Transverse colon (tissue), 4 donors: Measurements from ENCODE around the gene HACD3. TPM values are rescaled to one million over a fixed set of nuclear protein-coding genes. Genes with fewer than 3 reads are reported as not detected.

ENCODE experiments used
- DNase-seq: peaks from one replicate; pipeline ENCODE4 v3.0.0-alpha.2; 2019
- H3K27ac ChIP-seq, 4 donors: fragments of 200-600 bp; sonication (generic); 2 replicates each; pipeline ENCODE4 v1.5.1; 2016 to 2018; ENCODE audit warnings: inconsistent platforms in 4 of 4
- H3K27me3 ChIP-seq: fragments of 200-600 bp; sonication (generic); 2 replicates; pipeline ENCODE4 v1.5.1; 2017; ENCODE audit warnings: inconsistent platforms
- H3K36me3 ChIP-seq, 4 donors: fragments of 200-600 bp; sonication (generic); 2 replicates each; pipeline ENCODE4 v1.5.1; 2017 to 2019; ENCODE audit warnings: inconsistent platforms in 4 of 4
- H3K4me1 ChIP-seq, 4 donors: fragments of 200-600 bp; sonication (generic); 2 replicates each; pipeline ENCODE4 v1.5.1; 2017 to 2020; ENCODE audit warnings: inconsistent platforms in 4 of 4
- H3K4me3 ChIP-seq, 4 donors: fragments of 200-600 bp; sonication (generic); 1 replicate in 1 of 4; 2 replicates in 3 of 4; pipeline versions ENCODE4 v1.5.1 to v1.6.1; 2017 to 2019; ENCODE audit warnings: inconsistent platforms in 4 of 4
- H3K9me3 ChIP-seq, 2 donors: fragments of 200-600 bp; sonication (generic); 2 replicates each; pipeline ENCODE4 v1.5.1; 2017 to 2019; ENCODE audit warnings: inconsistent platforms in 2 of 2
- EP300 ChIP-seq: sonication (generic); formaldehyde crosslinking; IDR thresholded peaks from one replicate; pipeline ENCODE4 v1.6.1; 2017; ENCODE audit warnings: antibody characterized with exemption, low read depth
- POLR2A ChIP-seq: fragments of 450-650 bp; IDR thresholded peaks from one replicate; pipeline ENCODE4 v1.6.1; 2016; ENCODE audit warnings: antibody characterized with exemption, mild to moderate bottlenecking, moderate library complexity
- POLR2AphosphoS5 ChIP-seq, 3 donors: sonication (generic); formaldehyde crosslinking; IDR thresholded peaks; one replicate each; pipeline ENCODE4 v1.6.1; 2016; ENCODE audit warnings: antibody characterized with exemption in 3 of 3
- WGBS, 2 donors: methylation state at CpG; one replicate each; pipeline ENCODE4 v1.1.5; 2018; ENCODE audit warnings: low coverage in 1 of 2; 5-methylcytosine and 5-hydroxymethylcytosine counted together
- in situ Hi-C, 4 donors: fragments of 200-750 bp; cut with MboI; loops; one replicate each; pipeline versions ENCODE4 v1.15.0 to v1.15.1; 2017; ENCODE audit warnings: low sequenced_read_pairs in 3 of 4, low pct_ligation_motif_present in 1 of 4, low pct_unique_long_range_greater_than_20kb in 1 of 4
- intact Hi-C: fragments of 100-400 bp; cut with DNase I; formaldehyde crosslinking; loops from one replicate; pipeline ENCODE4 v1.15.1; 2023; ENCODE audit warnings: low total_unique reads
- small RNA-seq, 4 donors: library from RNA; depleted of rRNA; stranded (forward); fragments of <200 nt; gene quantifications; one replicate each; pipeline ENCODE3, GENCODE V24; 2016
- total RNA-seq, 4 donors: library from RNA; depleted of rRNA; stranded (reverse); fragments of >200 nt; gene quantifications; one replicate each; pipeline ENCODE4 v1.1.0, GENCODE V29; 2016
- TF ChIP-seq, protein P1 (sequence below), 5 experiments: fragments of 200-600 bp in 3 of 5; fragments of 450-650 bp in 2 of 5; sonication (generic) in 3 of 5; IDR thresholded peaks; 1 replicate in 2 of 5; 2 replicates in 3 of 5; pipeline ENCODE4 v1.5.1; 2016 to 2017; ENCODE audit warnings: antibody characterized with exemption in 5 of 5, inconsistent platforms in 3 of 5, mild to moderate bottlenecking in 2 of 5, moderate library complexity in 1 of 5

Gene HACD3
- total RNA-seq, 4 donors from 2014 or later: 2.6 to 48.0 (median 27.1) TPM

GRCh38 chr15:65623103-65623502 lies 92.8 kb downstream of the HACD3 start:
- Histone ChIP-seq H3K27me3 (no peaks in the 10 kb centered on the region), H3K27ac (no peak overlapping the region), H3K36me3 (no peaks in the 10 kb centered on the region), H3K4me3 (no peak overlapping the region), H3K4me1 (no peaks in the 10 kb centered on the region), H3K9me3 (no peaks in the 10 kb centered on the region)
- in situ Hi-C loops: no loop called here
- intact Hi-C loops: no loop called here
- TF ChIP-seq POLR2A: no peak
- TF ChIP-seq, protein P1, sequence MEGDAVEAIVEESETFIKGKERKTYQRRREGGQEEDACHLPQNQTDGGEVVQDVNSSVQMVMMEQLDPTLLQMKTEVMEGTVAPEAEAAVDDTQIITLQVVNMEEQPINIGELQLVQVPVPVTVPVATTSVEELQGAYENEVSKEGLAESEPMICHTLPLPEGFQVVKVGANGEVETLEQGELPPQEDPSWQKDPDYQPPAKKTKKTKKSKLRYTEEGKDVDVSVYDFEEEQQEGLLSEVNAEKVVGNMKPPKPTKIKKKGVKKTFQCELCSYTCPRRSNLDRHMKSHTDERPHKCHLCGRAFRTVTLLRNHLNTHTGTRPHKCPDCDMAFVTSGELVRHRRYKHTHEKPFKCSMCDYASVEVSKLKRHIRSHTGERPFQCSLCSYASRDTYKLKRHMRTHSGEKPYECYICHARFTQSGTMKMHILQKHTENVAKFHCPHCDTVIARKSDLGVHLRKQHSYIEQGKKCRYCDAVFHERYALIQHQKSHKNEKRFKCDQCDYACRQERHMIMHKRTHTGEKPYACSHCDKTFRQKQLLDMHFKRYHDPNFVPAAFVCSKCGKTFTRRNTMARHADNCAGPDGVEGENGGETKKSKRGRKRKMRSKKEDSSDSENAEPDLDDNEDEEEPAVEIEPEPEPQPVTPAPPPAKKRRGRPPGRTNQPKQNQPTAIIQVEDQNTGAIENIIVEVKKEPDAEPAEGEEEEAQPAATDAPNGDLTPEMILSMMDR (IDR thresholded peaks at IDR 0.05): no peak
- TF ChIP-seq EP300: no peak
- TF ChIP-seq POLR2AphosphoS5 (IDR thresholded peaks at IDR 0.05): no peak
- no peak for DNase-seq

DNA sequence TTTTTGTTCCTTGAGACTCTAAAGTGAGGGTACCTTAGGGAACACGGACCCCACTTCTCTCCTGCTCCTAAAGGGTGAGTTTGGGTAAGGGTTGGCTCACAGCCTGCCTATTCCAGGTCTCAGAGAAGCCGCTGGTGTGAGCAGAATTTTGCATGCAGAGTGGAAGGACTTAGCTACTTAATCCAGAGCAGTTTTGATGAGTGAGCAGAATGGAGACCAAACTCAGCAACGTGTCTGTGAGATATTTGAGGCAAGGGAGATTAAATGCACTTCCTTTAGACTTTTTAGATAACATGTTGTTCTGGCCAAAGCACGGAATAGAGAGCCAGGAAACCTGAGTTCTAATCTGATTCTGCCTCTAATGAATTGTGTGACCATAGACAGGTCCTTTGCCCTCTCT lies 96.6 kb downstream of the HACD3 start:
- Histone ChIP-seq H3K4me1 (no peaks in the 10 kb centered on the region), H3K36me3 (no peaks in the 10 kb centered on the region), H3K27ac (no peak overlapping the region), H3K9me3 (no peaks in the 10 kb centered on the region), H3K27me3 (no peaks in the 10 kb centered on the region), H3K4me3 (no peak overlapping the region)
- DNase-seq: no peak
- intact Hi-C loops: no loop called here
- WGBS, 2 donors: 80 to 84% methylated on average over 2 to 4 of the region's 4 CpGs
- in situ Hi-C loops: loop anchor here in 3 of 4 donors (25.0 kb wide), 2 partner anchors 235 to 560 kb away; partner anchors contain the start of gene RAB11A (in 1 of the 3)
- no peak for TF ChIP-seq EP300
- no peak for TF ChIP-seq POLR2AphosphoS5 (IDR thresholded peaks at IDR 0.05)
- no peak for TF ChIP-seq POLR2A
- TF ChIP-seq, protein P1 (IDR thresholded peaks at IDR 0.05): no peak

Small RNA genes lying within 50 kb of the gene (small RNA-seq; reads per million reads assigned to genes)
- gene RF00019: 0 reads per million in 4 donors
- 0 reads per million in 4 donors for gene RNU6-19P

Other genes with a start within 250 kb of the HACD3 start
- gene PARP16, start 243.6 kb upstream of the HACD3 start, total RNA-seq: 10 to 100 TPM in 1 of 4 donors, 1 to 10 TPM in 3; 4.6 to 11.5 (median 7.5) TPM
- gene RNU5A-1, start 234.4 kb upstream of the HACD3 start, total RNA-seq: not detected
- not detected for gene RNU5B-1, start 225.8 kb upstream of the HACD3 start, total RNA-seq
- not detected for gene IGDCC3, start 152.5 kb upstream of the HACD3 start, total RNA-seq
- under 1 TPM in 3 of 4 donors, not detected in 1; 0.16 to 0.80 (median 0.55) TPM for gene IGDCC4, start 107.5 kb upstream of the HACD3 start, total RNA-seq
- 10 to 100 TPM; 20.2 to 66.5 (median 35.7) TPM for gene DPP8, start 12.8 kb upstream of the HACD3 start, total RNA-seq
- 100 to 1,000 TPM in 1 of 4 donors, 10 to 100 TPM in 3; 12.3 to 272 (median 37.2) TPM for gene INTS14, start 80.7 kb downstream of the HACD3 start, total RNA-seq
- gene SLC24A1, start 91.5 kb downstream of the HACD3 start, total RNA-seq: 1 to 10 TPM; 5.8 to 9.7 (median 5.9) TPM